GM19438 (cell line): ENCODE results near the gene CLECL1.

Experiments used
- ATAC-seq: cut with Tn5 transposase; IDR thresholded peaks from one replicate; pipeline ENCODE4 v1.9.1; 2021; ENCODE audit warnings: low read depth; ENCODE audit not compliant: unreplicated experiment

The CLECL1 gene

GRCh38 chr12:9732921-9733461 lies at the start of gene CLECL1:
CLECL1 (minus strand) TSS chr12:9733097.
- ATAC-seq = peak; percentile 27

- no peak for ATAC-seq
Measured at GRCh38 chr12:9781360-9781759, 48.5 kb upstream of the CLECL1 start.

GRCh38 chr12:9779209-9779608 lies 46.3 kb upstream of the CLECL1 start:
- ATAC-seq = no peak

- no peak for ATAC-seq
Measured at GRCh38 chr12:9776781-9777180, 43.9 kb upstream of the CLECL1 start.

GRCh38 chr12:9773216-9773877 lies 40.5 kb upstream of the CLECL1 start:
- ATAC-seq = no peak

- ATAC-seq = no peak
Measured at GRCh38 chr12:9763025-9763424, 30.1 kb upstream of the CLECL1 start.

GRCh38 chr12:9762369-9762768 lies 29.5 kb upstream of the CLECL1 start:
- ATAC-seq = no peak

GRCh38 chr12:9761419-9761781 lies 28.5 kb upstream of the CLECL1 start:
- ATAC-seq = no peak

- ATAC-seq = peak; percentile 37
Measured at GRCh38 chr12:9760699-9761418, 28.0 kb upstream of the CLECL1 start, which contains the start of gene CD69. CD69 (minus strand) TSS chr12:9760901; CDS start chr12:9760820, 81 bp downstream.

- no peak for ATAC-seq
Measured at GRCh38 chr12:9760120-9760519, 27.2 kb upstream of the CLECL1 start.

- no peak for ATAC-seq
Measured at GRCh38 chr12:9759694-9760093, 26.8 kb upstream of the CLECL1 start.

GRCh38 chr12:9758119-9758518 lies 25.2 kb upstream of the CLECL1 start:
- ATAC-seq = no peak

GRCh38 chr12:9757433-9758025 lies 24.6 kb upstream of the CLECL1 start:
- no peak for ATAC-seq

- ATAC-seq = no peak
Measured at GRCh38 chr12:9756706-9757105, 23.8 kb upstream of the CLECL1 start.

- ATAC-seq = no peak
Measured at GRCh38 chr12:9756170-9756569, 23.3 kb upstream of the CLECL1 start.

- ATAC-seq = no peak
Measured at GRCh38 chr12:9755567-9755966, 22.7 kb upstream of the CLECL1 start.

- ATAC-seq = no peak
Measured at GRCh38 chr12:9755035-9755434, 22.1 kb upstream of the CLECL1 start.

- no peak for ATAC-seq
Measured at GRCh38 chr12:9754099-9754927, 21.4 kb upstream of the CLECL1 start.

- no peak for ATAC-seq
Measured at GRCh38 chr12:9753498-9753897, 20.6 kb upstream of the CLECL1 start.

- ATAC-seq = no peak
Measured at GRCh38 chr12:9753073-9753472, 20.2 kb upstream of the CLECL1 start.
